ENCODE measurements around the gene SLC8A2.
"Not testable (repeated sequence)": the region's sequence is repeated elsewhere in the genome, so short reads cannot be mapped to it uniquely, and the experiment has no call there.

DNA sequence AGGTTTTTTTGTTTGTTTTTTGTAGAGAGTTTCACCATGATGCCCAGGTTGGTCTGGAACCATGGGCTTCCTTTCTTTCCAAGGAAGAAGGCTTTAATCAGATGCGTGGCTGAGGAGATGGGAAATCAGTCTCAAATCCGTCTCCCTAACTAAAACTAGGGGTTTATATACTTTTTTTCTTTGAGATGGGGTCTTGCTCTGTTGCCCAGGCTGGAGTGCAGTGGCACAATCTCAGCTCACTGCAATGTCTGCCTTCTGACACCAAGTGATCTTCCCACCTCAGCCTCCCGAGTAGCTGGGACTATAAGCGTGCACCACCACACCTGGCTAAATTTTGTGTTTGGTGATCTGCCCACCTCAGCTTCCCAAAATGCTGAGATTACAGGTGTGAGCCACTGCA is 87.2 kb downstream of the SLC8A2 start:
- TF ChIP-seq CTCF (optimal IDR thresholded peaks at IDR 0.05 in 1 of 3, IDR thresholded peaks at IDR 0.05 in 1 of 3, conservative IDR thresholded peaks at IDR 0.05 in 1 of 3; ENCODE audit: extremely low read depth in 1 of 3, insufficient read depth in 2 of 3, low read length in 3 of 3); EZH2 (IDR thresholded peaks at IDR 0.05; ENCODE audit: low read length): not testable (repeated sequence)
